ENCODE data around the gene SYT9. TPM values are rescaled to one million over a fixed set of nuclear protein-coding genes. Genes with fewer than 3 reads are reported as not detected.

SYT9 gene
- total and polyA plus RNA-seq, 2 of the 8 experiments (the other 6 are each of a cell fraction or from before 2014, with no cell fraction given): 1.5 to 2.9 TPM

- no peak for TF ChIP-seq EP300 (IDR thresholded peaks at IDR 0.05; ENCODE audit: borderline replicate concordance in 1 of 2, low read depth in 2 of 2, low read length in 2 of 2)
- TF ChIP-seq RBBP5 (IDR thresholded peaks at IDR 0.05; ENCODE audit: borderline replicate concordance, low read depth, low read length): no peak
- TF ChIP-seq TBP (IDR thresholded peaks at IDR 0.05; ENCODE audit: low read depth, low read length): no peak
- no peak for TF ChIP-seq JUN (IDR thresholded peaks at IDR 0.05; ENCODE audit: low read depth, low read length)
- TF ChIP-seq ASH2L (IDR thresholded peaks at IDR 0.05; ENCODE audit: low read length): no peak
- TF ChIP-seq POLR2AphosphoS5 (IDR thresholded peaks at IDR 0.05; ENCODE audit: low read depth, low read length): no peak
Observed at GRCh38 chr11:7270233-7270865, 18.6 kb downstream of the SYT9 start (continued).

All from H1 (cell line).